OCI-LY1 (cell line): Measurements from ENCODE around the gene FOXI3.
"Not testable (repeated sequence)": the region's sequence is repeated elsewhere in the genome, so short reads cannot be mapped to it uniquely, and the experiment has no call there.

Experiments used
- H2AFZ ChIP-seq: fragments of 200-600 bp; sonication (generic), shearing (Covaris generic); 2 replicates; pipeline ENCODE4 v1.6.0; 2014; ENCODE audit warnings: antibody characterized with exemption, mild to moderate bottlenecking, low read length
- H3F3A ChIP-seq: fragments of 200-600 bp; sonication (generic), shearing (Covaris generic); 2 replicates; pipeline ENCODE4 v1.6.0; 2014; ENCODE audit warnings: mild to moderate bottlenecking, antibody characterized with exemption, low read length, moderate library complexity; ENCODE audit not compliant: insufficient read depth
- H3K27ac ChIP-seq: fragments of 200-600 bp; sonication (generic); 2 replicates; pipeline ENCODE4 v1.5.1; 2014; ENCODE audit warnings: low read length, mixed run types, mild to moderate bottlenecking, low read depth; ENCODE audit not compliant: poor library complexity, severe bottlenecking
- H3K27me3 ChIP-seq: fragments of 200-600 bp; sonication (generic); 2 replicates; pipeline ENCODE4 v1.6.0; 2014; ENCODE audit warnings: antibody characterized with exemption, mild to moderate bottlenecking, low read length, moderate library complexity; ENCODE audit not compliant: insufficient read depth
- H3K36me3 ChIP-seq: fragments of 200-600 bp; sonication (generic); 2 replicates; pipeline ENCODE4 v1.6.1; 2014; ENCODE audit warnings: mild to moderate bottlenecking, antibody characterized with exemption, low read length, moderate library complexity, mixed read lengths; ENCODE audit not compliant: insufficient read depth
- H3K4me1 ChIP-seq: fragments of 200-600 bp; sonication (generic); 2 replicates; pipeline ENCODE4 v1.5.1; 2014; ENCODE audit warnings: mild to moderate bottlenecking, low read length, moderate library complexity; ENCODE audit not compliant: insufficient read depth, severe bottlenecking
- H3K4me2 ChIP-seq: fragments of 200-600 bp; sonication (generic), shearing (Covaris generic); 2 replicates; pipeline ENCODE4 v1.6.1; 2014; ENCODE audit warnings: low read length
- H3K4me3 ChIP-seq: fragments of 200-600 bp; sonication (generic); 2 replicates; pipeline ENCODE4 v1.5.1; 2014; ENCODE audit warnings: low read length, low read depth, mild to moderate bottlenecking, mixed read lengths; ENCODE audit not compliant: poor library complexity, severe bottlenecking
- H3K79me2 ChIP-seq: fragments of 200-600 bp; shearing (Covaris generic); 2 replicates; pipeline ENCODE4 v1.6.1; 2016; ENCODE audit warnings: mixed run types, low read length, mixed read lengths; ENCODE audit not compliant: insufficient read depth
- H3K9ac ChIP-seq: fragments of 200-600 bp; sonication (generic), shearing (Covaris generic); 2 replicates; pipeline ENCODE4 v1.6.1; 2014; ENCODE audit warnings: mild to moderate bottlenecking, low read length, mixed read lengths
- H3K9me2 ChIP-seq: fragments of 200-600 bp; sonication (generic), shearing (Covaris generic); 2 replicates; pipeline ENCODE4 v1.6.1; 2014; ENCODE audit warnings: low read depth, mild to moderate bottlenecking, low read length, mixed read lengths
- H3K9me3 ChIP-seq: fragments of 200-600 bp; shearing (Covaris generic); 2 replicates; pipeline ENCODE4 v1.6.1; 2014; ENCODE audit warnings: low read length, mixed read lengths
- H4K20me1 ChIP-seq: fragments of 200-600 bp; sonication (generic), shearing (Covaris generic); 2 replicates; pipeline ENCODE4 v1.6.0; 2016; ENCODE audit warnings: mild to moderate bottlenecking, low read length; ENCODE audit not compliant: insufficient read depth
- EZH2 ChIP-seq: fragments of 200-600 bp; sonication (generic), shearing (Covaris generic); IDR thresholded peaks from 2 replicates; pipeline ENCODE4 v1.8.0; 2017; ENCODE audit warnings: borderline replicate concordance, mixed run types, mild to moderate bottlenecking, antibody characterized with exemption, low read length, moderate library complexity, mixed read lengths
- TF ChIP-seq, protein P1 (sequence below): fragments of 200-600 bp; sonication (generic), shearing (Covaris generic); IDR thresholded peaks from 2 replicates; pipeline ENCODE4 v1.5.1; 2017; ENCODE audit warnings: mild to moderate bottlenecking, antibody characterized with exemption, low read length, moderate library complexity, mixed read lengths

The FOXI3 gene

DNA sequence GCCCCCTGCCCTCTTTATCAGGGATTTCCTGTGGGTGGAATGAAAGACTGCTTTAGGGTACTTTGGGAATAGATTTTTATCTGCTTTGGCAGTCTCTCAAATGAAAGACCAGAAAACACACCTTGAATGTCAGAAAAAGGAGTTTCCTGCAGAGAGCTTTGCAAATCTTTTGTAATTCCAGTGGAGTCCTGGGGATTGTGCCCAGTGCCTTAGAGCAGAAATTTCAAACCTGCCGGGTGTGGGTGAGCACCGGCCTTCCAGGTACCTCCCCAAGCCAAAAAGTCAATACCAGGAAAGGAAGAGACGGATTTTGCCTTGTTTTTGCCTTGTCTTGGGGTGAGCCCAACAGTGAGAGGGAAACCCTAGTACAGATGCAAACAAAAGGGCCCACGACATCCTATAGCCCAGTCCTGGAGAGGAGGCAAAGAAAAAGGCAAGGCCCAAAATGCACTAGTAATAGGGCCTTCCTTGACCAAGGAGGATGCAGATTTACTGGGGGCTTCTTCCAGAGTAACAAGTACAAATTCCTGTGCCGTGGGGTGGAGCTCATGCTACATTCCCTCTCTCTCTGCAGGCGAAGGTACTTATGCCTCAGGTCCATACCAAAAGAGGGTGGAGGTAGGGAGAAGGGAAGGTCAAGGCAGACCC lies 36.4 kb downstream of the FOXI3 start:
- Histone ChIP-seq H3K4me3 (no peak overlapping the region), H4K20me1 (no peaks in the 10 kb centered on the region), H3K4me2 (no peak overlapping the region), H3K9me3 (no peaks in the 10 kb centered on the region), H3K4me1 (no peaks in the 10 kb centered on the region), H2AFZ (no peak overlapping the region), H3K9me2 (no peaks in the 10 kb centered on the region), H3K27me3 (0 out of 2 replicates have a peak, but pooled peaks cover 4% of the 10 kb centered on the region), H3F3A (no peaks in the 10 kb centered on the region), H3K27ac (no peak overlapping the region), H3K9ac (no peak overlapping the region), H3K36me3 (no peaks in the 10 kb centered on the region), H3K79me2 (no peaks in the 10 kb centered on the region)
- no peak for TF ChIP-seq EZH2
- TF ChIP-seq, protein P1, sequence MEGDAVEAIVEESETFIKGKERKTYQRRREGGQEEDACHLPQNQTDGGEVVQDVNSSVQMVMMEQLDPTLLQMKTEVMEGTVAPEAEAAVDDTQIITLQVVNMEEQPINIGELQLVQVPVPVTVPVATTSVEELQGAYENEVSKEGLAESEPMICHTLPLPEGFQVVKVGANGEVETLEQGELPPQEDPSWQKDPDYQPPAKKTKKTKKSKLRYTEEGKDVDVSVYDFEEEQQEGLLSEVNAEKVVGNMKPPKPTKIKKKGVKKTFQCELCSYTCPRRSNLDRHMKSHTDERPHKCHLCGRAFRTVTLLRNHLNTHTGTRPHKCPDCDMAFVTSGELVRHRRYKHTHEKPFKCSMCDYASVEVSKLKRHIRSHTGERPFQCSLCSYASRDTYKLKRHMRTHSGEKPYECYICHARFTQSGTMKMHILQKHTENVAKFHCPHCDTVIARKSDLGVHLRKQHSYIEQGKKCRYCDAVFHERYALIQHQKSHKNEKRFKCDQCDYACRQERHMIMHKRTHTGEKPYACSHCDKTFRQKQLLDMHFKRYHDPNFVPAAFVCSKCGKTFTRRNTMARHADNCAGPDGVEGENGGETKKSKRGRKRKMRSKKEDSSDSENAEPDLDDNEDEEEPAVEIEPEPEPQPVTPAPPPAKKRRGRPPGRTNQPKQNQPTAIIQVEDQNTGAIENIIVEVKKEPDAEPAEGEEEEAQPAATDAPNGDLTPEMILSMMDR = no peak

DNA sequence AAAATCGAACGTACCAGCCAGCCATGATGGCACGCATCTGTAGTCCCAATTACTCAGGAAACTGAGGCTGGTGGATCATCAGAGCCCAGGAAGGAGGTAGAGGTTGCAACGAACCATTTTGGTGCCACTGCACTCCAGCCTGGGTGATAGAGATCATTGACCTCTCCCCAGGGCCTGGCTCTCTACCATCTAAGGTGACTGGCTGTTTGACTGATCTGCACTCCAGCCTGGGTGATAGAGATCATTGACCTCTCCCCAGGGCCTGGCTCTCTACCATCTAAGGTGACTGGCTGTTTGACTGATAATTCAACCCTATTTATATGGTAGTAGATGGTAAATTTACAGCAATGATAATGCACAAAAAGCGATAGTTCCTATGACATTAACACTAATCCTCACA lies 43.6 kb downstream of the FOXI3 start:
- not testable (repeated sequence) for H2AFZ ChIP-seq, H3K4me2 ChIP-seq, H3K27me3 ChIP-seq, H3K9me2 ChIP-seq, H3K4me3 ChIP-seq, H3K9me3 ChIP-seq, H4K20me1 ChIP-seq, H3K4me1 ChIP-seq, H3K36me3 ChIP-seq, H3K9ac ChIP-seq, H3K79me2 ChIP-seq, H3F3A ChIP-seq, H3K27ac ChIP-seq

DNA sequence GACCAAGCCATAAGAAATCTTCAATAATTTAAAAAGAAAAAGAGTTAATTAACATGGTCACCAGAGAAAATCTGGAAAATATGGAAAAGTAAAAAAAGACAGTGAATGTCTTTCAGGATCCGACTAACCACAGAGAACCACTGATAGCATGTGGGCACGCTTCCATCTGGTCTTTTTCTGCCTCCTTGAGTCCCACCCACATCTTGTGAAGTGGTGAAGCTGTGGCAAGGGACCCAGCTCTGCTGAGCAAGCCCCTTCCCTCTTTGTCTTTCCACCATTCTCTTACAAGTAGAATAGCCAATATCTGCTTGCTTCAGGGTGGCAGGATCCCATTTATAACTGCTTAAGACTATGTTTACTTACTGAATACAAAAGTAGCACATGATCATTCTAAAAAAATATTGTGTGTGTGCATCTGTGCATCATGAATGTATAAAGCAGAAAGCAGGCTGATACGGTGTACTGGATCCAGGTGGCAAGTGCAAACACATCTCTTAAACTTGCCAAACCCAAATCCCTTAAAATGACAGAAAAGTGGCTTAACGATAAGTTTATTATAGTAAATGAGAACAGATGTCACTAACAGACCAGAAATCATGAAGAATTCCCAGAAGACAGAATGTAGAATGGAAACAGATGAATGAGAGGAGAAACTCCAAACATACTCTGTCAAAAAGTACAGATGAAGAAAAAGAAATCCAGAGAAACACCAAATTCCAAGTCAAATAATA lies 52.3 kb downstream of the FOXI3 start:
- no peaks in the 10 kb centered on the region for H3K9me3 ChIP-seq
- TF ChIP-seq EZH2 = no peak
- TF ChIP-seq, protein P1 = no peak
- H3K4me3 ChIP-seq = no peak overlapping the region
- no peak overlapping the region for H3K27ac ChIP-seq
- H4K20me1 ChIP-seq = no peaks in the 10 kb centered on the region
- H3K4me2 ChIP-seq = no peak overlapping the region
- H3F3A ChIP-seq = no peaks in the 10 kb centered on the region
- no peak overlapping the region for H2AFZ ChIP-seq
- no peaks in the 10 kb centered on the region for H3K9me2 ChIP-seq
- H3K27me3 ChIP-seq = no peaks in the 10 kb centered on the region
- H3K4me1 ChIP-seq = no peaks in the 10 kb centered on the region
- H3K9ac ChIP-seq = no peak overlapping the region
- no peaks in the 10 kb centered on the region for H3K36me3 ChIP-seq
- no peaks in the 10 kb centered on the region for H3K79me2 ChIP-seq

DNA sequence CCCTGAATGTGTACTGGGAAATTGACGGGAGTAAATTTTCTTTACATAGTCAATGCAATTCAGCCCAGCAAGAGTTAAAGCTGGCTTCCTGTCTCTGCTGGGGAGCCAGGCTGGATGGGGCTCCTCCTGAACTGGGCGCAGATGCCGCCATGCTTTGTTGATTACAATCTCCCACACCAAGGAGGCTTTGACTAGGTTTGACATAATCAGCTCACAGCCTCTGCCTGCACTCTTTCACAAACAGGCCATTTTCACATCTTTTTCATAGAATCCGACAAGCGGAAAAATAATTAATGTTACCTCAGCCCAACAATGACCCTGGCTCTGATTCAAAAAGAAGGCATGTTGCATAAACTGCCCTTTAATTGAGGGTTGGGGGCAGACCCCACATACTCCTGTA lies 54.3 kb downstream of the FOXI3 start:
- Histone ChIP-seq H4K20me1 (no peaks in the 10 kb centered on the region), H3F3A (no peaks in the 10 kb centered on the region), H3K79me2 (no peaks in the 10 kb centered on the region), H3K4me1 (no peaks in the 10 kb centered on the region), H2AFZ (no peak overlapping the region), H3K4me3 (no peak overlapping the region), H3K9ac (no peak overlapping the region), H3K36me3 (no peaks in the 10 kb centered on the region), H3K9me3 (no peaks in the 10 kb centered on the region), H3K4me2 (no peak overlapping the region), H3K27ac (no peak overlapping the region), H3K27me3 (no peaks in the 10 kb centered on the region), H3K9me2 (no peaks in the 10 kb centered on the region)
- TF ChIP-seq, protein P1 = no peak
- no peak for TF ChIP-seq EZH2
